Anterior cingulate cortex (tissue), 58 donors: ENCODE results near the gene ITPR1.

Experiments
- DNase-seq, 58 donors: peaks; one replicate each; lab custom pipeline; 2025; lab: John Stamatoyannopoulos, UW

ITPR1 gene

GRCh38 chr3:4855676-4856075, 362.5 kb downstream of the ITPR1 start:
- DNase-seq: no peak

DNA sequence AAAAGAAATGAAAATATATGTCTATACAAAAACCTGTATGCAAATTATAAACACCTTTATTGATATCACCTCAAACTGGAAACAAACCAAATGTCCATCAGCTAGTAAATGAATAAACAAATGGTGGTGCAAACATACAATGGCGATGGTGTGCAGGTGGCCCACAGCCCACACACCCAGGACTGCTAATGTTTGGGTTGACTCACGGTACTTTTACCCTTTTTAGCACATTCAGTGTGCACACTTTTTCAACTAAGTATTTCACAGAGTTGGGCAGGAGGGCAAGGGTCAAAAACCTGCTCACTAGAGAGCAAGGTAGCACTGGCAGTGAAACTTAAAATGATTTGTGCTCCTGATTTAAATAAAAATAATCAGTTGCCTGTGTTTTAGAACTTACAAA, 363.0 kb downstream of the ITPR1 start:
- DNase-seq: no peak

GRCh38 chr3:4856564-4856963, 363.4 kb downstream of the ITPR1 start:
- DNase-seq: no peak

GRCh38 chr3:4856986-4857385, 363.8 kb downstream of the ITPR1 start:
- no peak for DNase-seq

DNA sequence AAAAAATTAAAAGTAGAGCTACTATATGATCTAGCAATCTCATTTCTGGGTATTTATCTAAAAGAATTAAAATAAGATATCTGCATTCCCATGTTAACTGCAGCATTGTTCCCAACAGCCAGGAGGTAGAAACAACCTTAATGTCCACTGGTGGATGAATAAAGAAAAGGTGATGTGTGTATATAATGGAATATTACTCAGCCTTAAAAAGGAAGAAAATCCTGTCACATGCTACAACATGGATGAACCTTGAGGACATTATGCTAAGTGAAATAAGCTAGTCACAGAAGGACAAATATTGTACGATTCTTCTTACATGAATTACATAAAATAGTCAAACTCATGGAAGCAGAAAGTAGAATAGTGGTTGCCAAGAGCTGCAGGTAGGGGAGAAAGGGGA, 366.6 kb downstream of the ITPR1 start:
- DNase-seq: no peak

GRCh38 chr3:4862973-4863372, 369.8 kb downstream of the ITPR1 start:
- DNase-seq: no peak

DNA sequence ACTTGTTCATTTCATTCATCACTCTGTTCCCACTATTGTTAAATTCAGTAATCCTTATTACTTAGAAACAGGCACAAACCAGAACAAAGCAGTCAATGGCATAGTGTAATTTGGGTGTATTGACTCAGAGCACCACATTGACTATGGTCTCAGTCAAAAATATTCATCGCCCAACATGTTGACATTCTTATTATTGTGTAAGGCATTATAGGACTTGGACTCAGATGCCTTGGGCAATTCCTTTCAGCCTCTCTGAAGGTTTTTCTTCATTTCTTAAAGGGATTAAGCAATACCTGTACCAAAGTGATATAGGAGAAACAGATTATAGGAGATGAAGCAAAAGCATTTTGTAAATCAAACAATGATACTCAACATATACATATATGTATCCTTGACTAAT, 371.4 kb downstream of the ITPR1 start:
- no peak for DNase-seq

GRCh38 chr3:4865714-4866113, 372.6 kb downstream of the ITPR1 start:
- no peak for DNase-seq

DNA sequence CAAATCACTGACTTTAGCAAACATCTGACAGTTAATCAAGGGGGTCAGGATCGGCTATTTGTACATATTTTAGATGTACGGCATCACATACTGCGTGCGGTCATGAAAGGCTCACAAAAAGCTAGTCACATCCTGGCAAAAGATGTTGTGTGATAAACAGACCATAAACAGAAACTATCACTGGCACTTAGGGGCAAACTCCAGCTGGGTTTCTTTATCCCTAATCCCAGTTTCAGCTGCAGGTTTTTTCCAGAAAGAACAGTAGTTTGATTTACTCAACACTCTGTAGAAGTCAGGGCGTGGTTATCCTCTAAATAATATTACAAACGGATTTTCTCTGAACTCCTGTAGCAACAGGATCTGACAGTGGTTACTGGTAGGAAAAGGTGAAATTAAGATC, 373.7 kb downstream of the ITPR1 start:
- no peak for DNase-seq

DNA sequence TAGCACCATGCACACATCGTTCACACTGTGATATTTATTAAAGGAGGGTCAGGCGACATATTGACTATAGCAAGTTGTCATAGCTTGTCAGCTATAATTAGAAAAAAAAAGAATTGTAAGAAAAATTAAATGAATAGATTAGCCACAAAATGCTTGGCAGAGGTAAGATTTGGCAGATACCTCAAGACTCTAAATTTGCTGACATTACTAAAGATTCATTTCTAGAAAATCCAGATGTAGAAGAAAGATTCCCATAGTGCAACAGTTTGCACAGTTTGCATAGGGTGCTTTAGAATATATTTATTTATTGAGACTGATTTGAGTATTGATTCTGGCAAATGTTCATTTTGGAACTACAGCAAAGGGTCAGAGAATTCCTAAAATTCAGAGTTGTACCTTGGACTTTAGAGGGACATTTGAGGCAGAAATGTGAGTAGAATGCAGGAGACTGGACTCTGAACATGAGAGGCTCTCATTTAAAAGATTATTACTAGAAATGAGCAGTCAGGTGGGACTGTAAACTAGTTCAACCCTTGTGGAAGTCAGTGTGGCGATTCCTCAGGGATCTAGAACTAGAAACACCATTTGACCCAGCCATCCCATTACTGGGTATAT, 384.1 kb downstream of the ITPR1 start:
- DNase-seq: no peak

DNA sequence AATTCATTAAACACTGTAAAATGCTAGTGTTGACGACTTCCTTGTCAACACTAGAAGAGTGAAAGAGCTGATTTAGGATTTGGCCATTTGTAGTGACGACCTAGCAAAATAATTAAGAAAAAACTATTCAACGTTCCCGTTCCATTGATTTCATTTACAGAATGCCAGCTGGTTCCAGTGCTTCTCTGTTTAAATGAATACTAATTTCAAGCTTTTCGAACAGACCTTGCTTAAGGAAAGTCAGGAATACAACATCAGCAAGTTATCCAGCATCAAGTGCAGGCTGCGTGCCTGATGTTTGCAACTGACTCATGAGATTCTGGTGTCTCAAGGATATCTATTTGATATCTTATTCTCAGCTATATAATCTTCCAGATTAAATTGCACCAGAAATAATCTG, 387.7 kb downstream of the ITPR1 start:
- DNase-seq: no peak

DNA sequence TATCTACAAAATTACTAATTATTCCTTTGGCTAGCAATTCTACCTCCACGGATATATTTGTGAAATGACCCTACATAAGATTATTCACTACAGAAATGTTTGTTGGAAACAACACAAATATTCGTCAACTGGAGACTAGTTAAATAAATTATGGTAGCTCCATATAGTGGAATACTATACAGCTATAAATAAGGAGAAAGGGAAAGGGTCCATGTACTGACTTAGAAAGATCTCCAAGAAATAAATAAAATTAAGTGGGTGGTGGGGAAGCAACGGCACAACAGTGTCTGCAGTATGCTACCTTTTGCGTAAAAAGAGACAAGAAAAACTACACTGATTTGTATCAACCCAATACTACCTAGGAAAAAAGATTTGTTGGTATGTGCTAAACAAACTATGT, 389.4 kb downstream of the ITPR1 start:
- no peak for DNase-seq

- DNase-seq: no peak
Measured at GRCh38 chr3:4883011-4883410, 389.9 kb downstream of the ITPR1 start.

GRCh38 chr3:4884888-4885287, 391.7 kb downstream of the ITPR1 start:
- DNase-seq: no peak

GRCh38 chr3:4885316-4885715, 392.2 kb downstream of the ITPR1 start:
- DNase-seq: no peak

DNA sequence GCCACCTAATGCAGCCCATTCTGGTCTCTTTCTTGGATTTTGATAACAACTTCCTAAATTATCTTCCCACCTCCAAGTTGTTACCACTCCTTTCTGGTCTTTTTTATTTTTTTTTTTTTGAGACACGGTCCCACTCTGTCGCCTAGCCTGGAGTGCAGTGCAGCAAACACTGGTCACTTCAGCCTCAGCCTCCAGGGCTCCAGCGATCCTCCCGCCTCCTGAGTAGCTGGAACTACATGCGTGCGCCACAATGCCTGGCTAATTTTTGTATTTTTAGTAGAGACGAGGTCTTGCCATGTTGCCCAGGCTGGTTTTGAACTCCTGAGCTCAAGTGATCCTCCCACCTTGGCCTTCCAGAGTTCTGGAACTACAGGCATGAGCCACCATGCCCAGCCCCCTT, 393.3 kb downstream of the ITPR1 start:
- DNase-seq: no peak

DNA sequence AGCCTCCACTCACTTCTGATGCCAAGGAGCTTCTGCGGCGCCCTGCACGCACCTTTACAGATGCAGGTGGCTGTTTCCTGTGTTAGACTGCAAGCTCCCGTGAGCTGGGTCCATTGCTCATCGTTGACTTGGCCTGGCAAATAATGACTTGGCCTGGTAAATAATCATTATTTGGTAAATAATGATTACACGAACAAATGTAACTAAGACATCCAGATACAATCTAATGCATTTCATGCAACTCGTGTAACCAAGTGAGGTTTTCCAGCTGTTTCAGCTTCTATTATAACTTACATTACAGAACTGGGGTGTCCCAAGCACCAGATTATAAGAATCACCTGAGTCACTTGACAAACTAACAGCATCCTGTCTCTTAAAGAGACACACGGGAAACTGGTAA, 394.0 kb downstream of the ITPR1 start:
- DNase-seq: no peak

- DNase-seq: no peak
Measured at GRCh38 chr3:4888913-4889846, 396.0 kb downstream of the ITPR1 start.

DNA sequence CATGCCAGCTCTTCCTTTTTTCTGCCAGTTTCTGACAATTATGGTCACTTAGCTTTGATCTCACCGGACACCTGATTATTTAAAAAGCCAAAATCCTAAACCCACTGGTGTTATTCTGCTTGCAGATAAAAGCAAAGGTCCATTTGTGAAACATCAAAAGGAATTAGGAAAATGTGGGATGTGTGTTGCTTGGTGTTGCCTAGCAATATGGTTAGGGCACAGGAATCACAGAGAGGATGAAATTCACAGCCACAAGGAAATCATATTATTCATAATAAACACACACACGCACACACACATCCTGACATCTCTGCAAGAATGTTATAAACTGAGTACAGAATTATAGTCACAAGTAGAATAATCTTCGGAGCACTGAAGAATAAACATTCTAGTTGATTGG, 396.7 kb downstream of the ITPR1 start:
- no peak for DNase-seq

DNA sequence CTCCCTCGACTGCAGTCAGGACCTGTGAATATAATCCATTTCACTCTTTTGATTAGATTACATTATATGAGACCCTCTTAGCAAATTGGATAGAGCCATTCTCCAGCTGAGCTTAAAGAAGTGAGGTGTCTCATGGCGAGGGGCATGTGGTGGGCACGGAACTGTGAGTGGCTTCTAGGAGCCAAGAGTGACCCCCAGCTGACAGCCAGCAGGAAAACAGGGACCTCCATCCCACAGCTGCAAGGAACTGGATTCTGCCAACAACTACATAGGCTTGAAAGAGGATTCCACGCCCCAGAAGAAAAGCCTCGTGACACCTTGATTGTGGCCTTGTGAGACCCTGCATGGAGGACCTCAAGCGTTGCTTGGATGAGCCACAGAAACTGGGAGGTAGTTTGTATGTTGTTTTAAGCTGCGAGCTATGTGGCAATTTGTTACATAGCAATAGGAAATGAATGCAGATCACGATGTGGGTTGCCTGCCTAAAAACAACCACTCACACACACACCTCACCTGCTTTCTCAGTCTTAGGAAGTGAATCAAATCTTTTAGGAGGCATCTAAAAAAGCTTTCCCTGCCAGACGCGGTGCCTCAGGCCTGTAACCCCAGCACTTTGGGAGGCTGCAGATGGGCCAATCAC, 401.9 kb downstream of the ITPR1 start:
- no peak for DNase-seq

GRCh38 chr3:4895838-4896237, 402.7 kb downstream of the ITPR1 start:
- DNase-seq: no peak
